ENCODE data around the gene MAML1. TPM values are rescaled to one million over a fixed set of nuclear protein-coding genes. Genes with fewer than 3 reads are reported as not detected.

The MAML1 gene
- total and polyA plus RNA-seq, 2 experiments from 2014 or later = 7.5 to 15.9 TPM

GRCh38 chr5:179747811-179748210, 15.2 kb downstream of the MAML1 start:
- Histone ChIP-seq H3K27me3 (no peaks in the 10 kb centered on the region), H2AFZ (no peak overlapping the region), H3K36me3 (replicated peaks; ENCODE audit: insufficient read depth, low read depth) (no peaks in the 10 kb centered on the region), H3K9me3 (ENCODE audit: low read depth) (no peaks in the 10 kb centered on the region), H3K27ac (no peak overlapping the region), H4K20me1 (ENCODE audit: insufficient read depth, poor library complexity, severe bottlenecking) (peaks cover 75% of the 10 kb centered on the region), H3K4me2 (no peak overlapping the region), H3K4me3 (no peak overlapping the region), H3K4me1 (ENCODE audit: insufficient read depth) (no peaks in the 10 kb centered on the region), H3K79me2 (peaks cover 99% of the 10 kb centered on the region), H3K9me2 (replicated peaks; ENCODE audit: insufficient read depth) (no peaks in the 10 kb centered on the region)
- no peak for DNase-seq (ENCODE audit: low spot score)
- 89% methylated on average over 3 of the region's 3 CpGs for WGBS (ENCODE audit: low lambda C conversion rate, missing lambda C conversion rate)
- TF ChIP-seq EZH2 (IDR thresholded peaks at IDR 0.05; ENCODE audit: borderline replicate concordance) = no peak
- no peak for TF ChIP-seq CTCF (IDR thresholded peaks at IDR 0.05; ENCODE audit: poor library complexity)
- no peak for TF ChIP-seq EZH2phosphoT487 (IDR thresholded peaks at IDR 0.05; ENCODE audit: low read depth, severe bottlenecking, unreplicated experiment)

- Histone ChIP-seq H3K36me3 (replicated peaks; ENCODE audit: insufficient read depth, low read depth) (no peaks in the 10 kb centered on the region), H3K9me3 (ENCODE audit: low read depth) (no peaks in the 10 kb centered on the region)
- 93% methylated on average over 8 of the region's 8 CpGs for WGBS (ENCODE audit: low lambda C conversion rate, missing lambda C conversion rate)
These were observed 17.4 kb downstream of the MAML1 start for GRCh38 chr5:179749857-179750508.

GRCh38 chr5:179753971-179754370, 21.3 kb downstream of the MAML1 start:
- H3K27ac ChIP-seq = no peak overlapping the region
- H3K4me3 ChIP-seq = no peak overlapping the region
- H3K27me3 ChIP-seq = no peaks in the 10 kb centered on the region
- peaks cover 94% of the 10 kb centered on the region for H4K20me1 ChIP-seq (ENCODE audit: insufficient read depth, poor library complexity, severe bottlenecking)
- H2AFZ ChIP-seq = no peak overlapping the region
- TF ChIP-seq EZH2phosphoT487 (IDR thresholded peaks at IDR 0.05; ENCODE audit: low read depth, severe bottlenecking, unreplicated experiment) = no peak
- no peak for TF ChIP-seq EZH2 (IDR thresholded peaks at IDR 0.05; ENCODE audit: borderline replicate concordance)
- TF ChIP-seq CTCF (IDR thresholded peaks at IDR 0.05; ENCODE audit: poor library complexity) = no peak
- H3K36me3 ChIP-seq (replicated peaks; ENCODE audit: insufficient read depth, low read depth) = no peaks in the 10 kb centered on the region
- H3K4me2 ChIP-seq = no peak overlapping the region
- no peak for DNase-seq (ENCODE audit: low spot score)
- no peaks in the 10 kb centered on the region for H3K9me3 ChIP-seq (ENCODE audit: low read depth)
- no peaks in the 10 kb centered on the region for H3K9me2 ChIP-seq (replicated peaks; ENCODE audit: insufficient read depth)
- peaks cover 99% of the 10 kb centered on the region for H3K79me2 ChIP-seq
- H3K4me1 ChIP-seq (ENCODE audit: insufficient read depth) = peaks cover 13% of the 10 kb centered on the region
- WGBS (ENCODE audit: low lambda C conversion rate, missing lambda C conversion rate) = 94% methylated on average over 5 of the region's 5 CpGs

More at GRCh38 chr5:179749857-179750508, 17.4 kb downstream of the MAML1 start:
- H3K27ac ChIP-seq = no peak overlapping the region
- DNase-seq (ENCODE audit: low spot score) = no peak
- no peaks in the 10 kb centered on the region for H3K27me3 ChIP-seq
- H4K20me1 ChIP-seq (ENCODE audit: insufficient read depth, poor library complexity, severe bottlenecking) = peaks cover 80% of the 10 kb centered on the region
- peaks cover 98% of the 10 kb centered on the region for H3K79me2 ChIP-seq
- H3K4me3 ChIP-seq = no peak overlapping the region
- peaks cover 8% of the 10 kb centered on the region for H3K4me1 ChIP-seq (ENCODE audit: insufficient read depth)
- TF ChIP-seq EZH2phosphoT487 (IDR thresholded peaks at IDR 0.05; ENCODE audit: low read depth, severe bottlenecking, unreplicated experiment) = no peak
- TF ChIP-seq CTCF (IDR thresholded peaks at IDR 0.05; ENCODE audit: poor library complexity) = no peak
- no peak for TF ChIP-seq EZH2 (IDR thresholded peaks at IDR 0.05; ENCODE audit: borderline replicate concordance)
- H3K9me2 ChIP-seq (replicated peaks; ENCODE audit: insufficient read depth) = no peaks in the 10 kb centered on the region
- H3K4me2 ChIP-seq = no peak overlapping the region
- H2AFZ ChIP-seq = no peak overlapping the region

Measured in hepatocyte (in vitro differentiated cells).